K562 (cell line): ENCODE data around the gene AGPAT2. TPM values are rescaled to one million over a fixed set of nuclear protein-coding genes. Genes with fewer than 3 reads are reported as not detected.

Source experiments
- CUX1 ChIP-seq: fragments of 200-800 bp; sonication (Bioruptor generic); IDR thresholded peaks from 2 replicates; pipeline ENCODE4 v1.6.1; 2016; ENCODE audit warnings: missing genetic modification characterization, missing compliant biosample characterization
- ELF1 ChIP-seq: fragments of 200-800 bp; sonication (Bioruptor generic); IDR thresholded peaks from 2 replicates; pipeline ENCODE4 v1.6.1; 2016; ENCODE audit warnings: missing genetic modification characterization, missing compliant biosample characterization
- FOXJ2 ChIP-seq: fragments of 200-800 bp; sonication (Bioruptor generic); IDR thresholded peaks from 2 replicates; pipeline ENCODE4 v1.6.1; 2016; ENCODE audit warnings: missing genetic modification characterization, missing compliant biosample characterization
- MIER1 ChIP-seq: fragments of 450-650 bp; IDR thresholded peaks from 2 replicates; pipeline ENCODE4 v1.6.1; 2016; ENCODE audit warnings: antibody characterized with exemption, mild to moderate bottlenecking, low read depth
- MYC ChIP-seq, 2 experiments: fragments of 250-450 bp in 1 of 2; sonication (Bioruptor Pico) in 1 of 2; IDR thresholded peaks; 2 replicates each; pipeline versions ENCODE4 v1.5.1 to v1.6.1; 2012 to 2021; ENCODE audit warnings: low read depth in 2 of 2, borderline replicate concordance in 1 of 2, improper control_type of control experiment in 1 of 2, low read length in 1 of 2, mild to moderate bottlenecking in 1 of 2, moderate library complexity in 1 of 2
- NR2F6 ChIP-seq: fragments of 450-650 bp; formaldehyde crosslinking; IDR thresholded peaks from 2 replicates; pipeline ENCODE4 v1.4.0; 2020; ENCODE audit warnings: mild to moderate bottlenecking
- PCBP2 ChIP-seq: fragments of 200-400 bp; formaldehyde crosslinking; IDR thresholded peaks from 2 replicates; pipeline ENCODE4 v1.6.1; 2018; ENCODE audit warnings: low read length, low read depth, mild to moderate bottlenecking, moderate library complexity; ENCODE audit not compliant: poor library complexity, severe bottlenecking
- PHTF2 ChIP-seq: fragments of 250-450 bp; sonication (Bioruptor Pico); IDR thresholded peaks from 2 replicates; pipeline ENCODE4 v1.5.0; 2021; ENCODE audit warnings: mild to moderate bottlenecking
- POLR2B ChIP-seq: fragments of 450-650 bp; IDR thresholded peaks from 2 replicates; pipeline ENCODE4 v1.6.1; 2018; ENCODE audit warnings: low read depth; ENCODE audit not compliant: partially characterized antibody
- RBM15 ChIP-seq: fragments of 200-400 bp; formaldehyde crosslinking; IDR thresholded peaks from 2 replicates; pipeline ENCODE4 v1.6.1; 2018; ENCODE audit warnings: mild to moderate bottlenecking, low read length, moderate library complexity; ENCODE audit not compliant: insufficient read depth
- RBM25 ChIP-seq: fragments of 200-400 bp; formaldehyde crosslinking; IDR thresholded peaks from 2 replicates; pipeline ENCODE4 v1.6.1; 2018; ENCODE audit warnings: low read length, low read depth, moderate library complexity; ENCODE audit not compliant: severe bottlenecking
- SIN3B ChIP-seq: fragments of 450-650 bp; IDR thresholded peaks from 2 replicates; pipeline ENCODE4 v1.6.1; 2017; ENCODE audit warnings: low read depth, mild to moderate bottlenecking, moderate library complexity
- SMARCE1 ChIP-seq: fragments of 450-650 bp; IDR thresholded peaks from 2 replicates; pipeline ENCODE4 v1.7.1; 2016; ENCODE audit warnings: mild to moderate bottlenecking
- TAF15 ChIP-seq: fragments of 200-400 bp; formaldehyde crosslinking; IDR thresholded peaks from 2 replicates; pipeline ENCODE4 v1.6.1; 2017; ENCODE audit warnings: mild to moderate bottlenecking, low read depth, low read length, moderate library complexity
- ZBTB7A ChIP-seq: IDR thresholded peaks from 2 replicates; pipeline ENCODE4 v1.6.1; 2011; ENCODE audit warnings: low read depth, mild to moderate bottlenecking, low read length, moderate library complexity, borderline replicate concordance; ENCODE audit not compliant: control insufficient read depth
- ZNF253 ChIP-seq: fragments of 250-450 bp; sonication (Bioruptor Pico); conservative IDR thresholded peaks from 2 replicates; pipeline ENCODE4 v1.6.1; 2021; ENCODE audit warnings: mild to moderate bottlenecking
- ZNF316 ChIP-seq: fragments of 450-650 bp; IDR thresholded peaks from 2 replicates; pipeline ENCODE4 v1.6.1; 2016
- ZNF57 ChIP-seq: fragments of 450-650 bp; formaldehyde crosslinking; IDR thresholded peaks from 2 replicates; pipeline ENCODE4 v1.4.0; 2020; ENCODE audit warnings: mild to moderate bottlenecking, moderate library complexity
- ZNF77 ChIP-seq: fragments of 250-450 bp; sonication (Bioruptor Pico); IDR thresholded peaks from 2 replicates; pipeline ENCODE4 v1.5.0; 2020
- polyA plus RNA-seq, 8 experiments: library from polyadenylated mRNA; depleted of rRNA in 4 of 8; stranded (reverse) in 5 of 8; unstranded in 3 of 8; fragments of >200 nt; fragmentation: Nextera tagmentation in 2 of 8; fragmentation: Illumina TruSeq in 1 of 8; extraction: Ambion mirVana in 2 of 8; extraction: Trizol in 1 of 8; gene quantifications; 2 replicates each; pipeline versions ENCODE4 v1.2.1 to v1.2.3, GENCODE V29; 2011 to 2014; ENCODE audit warnings: inconsistent platforms in 1 of 8, missing spikeins in 1 of 8
- total RNA-seq, 7 experiments: library from RNA; depleted of rRNA in 6 of 7; stranded (reverse); fragments of >200 nt in 6 of 7; fragmentation: Illumina TruSeq in 2 of 7; extraction: Trizol in 2 of 7; gene quantifications; 2 replicates each; pipeline versions ENCODE4 v1.2.1 to v1.2.3, GENCODE V29; 2011 to 2021; ENCODE audit warnings: low replicate concordance in 1 of 7
- TF ChIP-seq, protein P1 (sequence below): fragments of 250-450 bp; sonication (Bioruptor Pico); IDR thresholded peaks from 2 replicates; pipeline ENCODE4 v1.4.0; 2020; ENCODE audit warnings: mild to moderate bottlenecking, moderate library complexity

AGPAT2 gene
- total and polyA plus RNA-seq, 9 of the 15 experiments (the other 6 are each of a cell fraction or from before 2014, with no cell fraction given), result 0.13 to 54.5 (median 23.9) TPM

DNA sequence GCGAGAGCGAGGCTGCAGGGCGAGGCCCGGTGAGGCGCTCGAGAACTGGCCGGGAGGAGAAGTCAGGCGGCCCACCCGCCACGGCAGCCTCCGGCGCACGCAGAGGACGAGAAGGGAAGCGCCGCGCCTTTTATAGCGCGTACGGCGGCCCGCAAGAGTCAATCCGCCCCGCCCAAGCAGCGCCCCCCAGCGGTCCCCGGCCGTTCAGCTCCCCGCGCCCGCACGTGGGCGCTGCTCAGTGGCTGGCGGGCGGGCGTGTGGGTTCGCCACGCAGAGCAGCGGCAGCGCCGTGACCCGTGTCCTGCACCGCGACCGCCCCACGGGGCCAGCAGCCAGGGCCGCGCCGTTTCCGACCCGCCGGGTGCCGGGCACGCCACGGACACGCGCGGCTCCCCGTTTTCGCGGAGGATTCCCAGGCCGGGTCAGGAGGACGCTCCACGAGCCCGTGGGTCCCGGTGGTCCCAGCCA is 40.9 kb upstream of the AGPAT2 start (continued):
- TF ChIP-seq CUX1 (CRISPR knock-in tag) (no peak; the same call in 1 of the 2 replicates), ELF1 (peak; percentile 85), ZNF77 (CRISPR knock-in tag) (no peak), PHTF2 (CRISPR knock-in tag) (no peak), PCBP2 (peak; percentile 72), ZBTB7A (peak; percentile 58; the same call in 1 of the 2 replicates), MIER1 (no peak), TAF15 (no peak), ZNF316 (no peak), ZNF253 (CRISPR knock-in tag) (no peak), POLR2B (peak; percentile 94), ZNF57 (no peak), FOXJ2 (tag) (no peak), NR2F6 (CRISPR knock-in tag) (no peak), SIN3B (peak; percentile 91), RBM25 (no peak), RBM15 (0 out of 2 replicates have a peak, but pooled peaks have one; percentile 19), MYC (IDR thresholded peaks at IDR 0.05; ENCODE audit: low read depth, low read length) (peak; percentile 100), MYC (CRISPR knock-in tag; IDR thresholded peaks at IDR 0.05; ENCODE audit: borderline replicate concordance, low read depth) (no peak), SMARCE1 (no peak)
- TF ChIP-seq, protein P1, sequence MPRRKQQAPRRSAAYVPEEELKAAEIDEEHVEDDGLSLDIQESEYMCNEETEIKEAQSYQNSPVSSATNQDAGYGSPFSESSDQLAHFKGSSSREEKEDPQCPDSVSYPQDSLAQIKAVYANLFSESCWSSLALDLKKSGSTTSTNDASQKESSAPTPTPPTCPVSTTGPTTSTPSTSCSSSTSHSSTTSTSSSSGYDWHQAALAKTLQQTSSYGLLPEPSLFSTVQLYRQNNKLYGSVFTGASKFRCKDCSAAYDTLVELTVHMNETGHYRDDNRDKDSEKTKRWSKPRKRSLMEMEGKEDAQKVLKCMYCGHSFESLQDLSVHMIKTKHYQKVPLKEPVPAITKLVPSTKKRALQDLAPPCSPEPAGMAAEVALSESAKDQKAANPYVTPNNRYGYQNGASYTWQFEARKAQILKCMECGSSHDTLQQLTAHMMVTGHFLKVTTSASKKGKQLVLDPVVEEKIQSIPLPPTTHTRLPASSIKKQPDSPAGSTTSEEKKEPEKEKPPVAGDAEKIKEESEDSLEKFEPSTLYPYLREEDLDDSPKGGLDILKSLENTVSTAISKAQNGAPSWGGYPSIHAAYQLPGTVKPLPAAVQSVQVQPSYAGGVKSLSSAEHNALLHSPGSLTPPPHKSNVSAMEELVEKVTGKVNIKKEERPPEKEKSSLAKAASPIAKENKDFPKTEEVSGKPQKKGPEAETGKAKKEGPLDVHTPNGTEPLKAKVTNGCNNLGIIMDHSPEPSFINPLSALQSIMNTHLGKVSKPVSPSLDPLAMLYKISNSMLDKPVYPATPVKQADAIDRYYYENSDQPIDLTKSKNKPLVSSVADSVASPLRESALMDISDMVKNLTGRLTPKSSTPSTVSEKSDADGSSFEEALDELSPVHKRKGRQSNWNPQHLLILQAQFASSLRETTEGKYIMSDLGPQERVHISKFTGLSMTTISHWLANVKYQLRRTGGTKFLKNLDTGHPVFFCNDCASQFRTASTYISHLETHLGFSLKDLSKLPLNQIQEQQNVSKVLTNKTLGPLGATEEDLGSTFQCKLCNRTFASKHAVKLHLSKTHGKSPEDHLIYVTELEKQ (CRISPR knock-in tag), result no peak
